ENCODE results near the gene GOLGA8A.

DNA sequence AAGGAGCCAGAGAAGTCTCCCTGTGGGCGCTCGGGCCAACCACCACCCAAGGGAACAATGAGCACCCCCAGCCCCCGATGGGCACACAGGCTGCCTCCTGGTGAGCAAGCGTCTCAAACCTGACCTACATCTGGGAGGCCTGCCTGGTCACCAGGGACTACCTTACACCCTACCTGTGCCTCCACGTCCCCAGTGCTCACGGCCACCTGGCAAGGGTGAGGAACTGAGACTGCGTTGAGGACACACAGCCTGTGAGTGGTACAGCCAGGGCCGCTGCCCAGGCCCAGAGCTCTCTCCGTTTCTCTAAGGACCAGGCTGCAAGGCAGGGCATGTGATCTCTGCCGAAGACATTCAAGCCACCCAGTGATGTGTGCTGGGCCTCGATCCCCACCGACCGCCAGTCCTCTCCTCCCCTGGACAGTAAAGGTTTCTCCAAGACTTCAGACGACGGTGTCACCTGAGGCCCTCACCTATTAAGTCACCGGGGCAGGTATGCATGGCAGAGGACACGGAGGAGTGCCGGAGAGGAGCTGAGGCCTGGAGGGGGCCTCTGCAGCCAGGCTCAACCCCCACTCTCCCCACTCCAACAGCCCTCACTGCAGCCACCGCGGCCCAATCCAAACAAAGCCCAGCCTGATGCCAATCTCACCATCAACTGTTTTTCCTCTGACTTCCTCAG lies 2.8 kb downstream of the GOLGA8A start:
- no peak for TF ChIP-seq POLR2A (IDR thresholded peaks at IDR 0.05)
- TF ChIP-seq, protein P1, sequence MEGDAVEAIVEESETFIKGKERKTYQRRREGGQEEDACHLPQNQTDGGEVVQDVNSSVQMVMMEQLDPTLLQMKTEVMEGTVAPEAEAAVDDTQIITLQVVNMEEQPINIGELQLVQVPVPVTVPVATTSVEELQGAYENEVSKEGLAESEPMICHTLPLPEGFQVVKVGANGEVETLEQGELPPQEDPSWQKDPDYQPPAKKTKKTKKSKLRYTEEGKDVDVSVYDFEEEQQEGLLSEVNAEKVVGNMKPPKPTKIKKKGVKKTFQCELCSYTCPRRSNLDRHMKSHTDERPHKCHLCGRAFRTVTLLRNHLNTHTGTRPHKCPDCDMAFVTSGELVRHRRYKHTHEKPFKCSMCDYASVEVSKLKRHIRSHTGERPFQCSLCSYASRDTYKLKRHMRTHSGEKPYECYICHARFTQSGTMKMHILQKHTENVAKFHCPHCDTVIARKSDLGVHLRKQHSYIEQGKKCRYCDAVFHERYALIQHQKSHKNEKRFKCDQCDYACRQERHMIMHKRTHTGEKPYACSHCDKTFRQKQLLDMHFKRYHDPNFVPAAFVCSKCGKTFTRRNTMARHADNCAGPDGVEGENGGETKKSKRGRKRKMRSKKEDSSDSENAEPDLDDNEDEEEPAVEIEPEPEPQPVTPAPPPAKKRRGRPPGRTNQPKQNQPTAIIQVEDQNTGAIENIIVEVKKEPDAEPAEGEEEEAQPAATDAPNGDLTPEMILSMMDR (IDR thresholded peaks at IDR 0.05), result no peak
